Activated naive CD8-positive, alpha-beta T cell treated with anti-CD3 and anti-CD28 coated beads for 36 hours (primary cell): ENCODE measurements around the gene IL1R2. TPM values are rescaled to one million over a fixed set of nuclear protein-coding genes. Genes with fewer than 3 reads are reported as not detected.

Experiments
- DNase-seq: peaks from one replicate; pipeline ENCODE4 v3.0.0; 2021
- H3K27ac Mint-ChIP-seq: one replicate; pipeline ENCODE4 v1.8.0; 2022; ENCODE audit warnings: mild to moderate bottlenecking, moderate library complexity, mixed read lengths
- H3K27me3 Mint-ChIP-seq: one replicate; pipeline ENCODE4 v1.8.0; 2022; ENCODE audit warnings: mild to moderate bottlenecking, mixed read lengths
- H3K36me3 Mint-ChIP-seq: one replicate; pipeline ENCODE4 v1.8.0; 2021; ENCODE audit warnings: mild to moderate bottlenecking, mixed read lengths
- H3K4me1 Mint-ChIP-seq: one replicate; pipeline ENCODE4 v1.8.0; 2021; ENCODE audit warnings: mixed read lengths
- H3K4me3 Mint-ChIP-seq: one replicate; pipeline ENCODE4 v1.8.0; 2022; ENCODE audit warnings: mild to moderate bottlenecking, moderate library complexity, mixed read lengths
- H3K9me3 Mint-ChIP-seq: one replicate; pipeline ENCODE4 v1.8.0; 2022; ENCODE audit warnings: mixed read lengths
- total RNA-seq, 2 experiments: library from RNA; stranded (reverse); gene quantifications; one replicate each; pipeline ENCODE4 v1.2.3, GENCODE V29; 2021

Gene IL1R2
- total RNA-seq, 2 experiments from 2014 or later: 0.21 to 0.28 TPM

- DNase-seq: no peak
- Mint-ChIP-seq H3K4me1 (peaks cover 22% of the 10 kb centered on the region), H3K9me3 (peaks cover 4% of the 10 kb centered on the region), H3K4me3 (no peak overlapping the region), H3K36me3 (peaks cover 3% of the 10 kb centered on the region), H3K27me3 (no peaks in the 10 kb centered on the region), H3K27ac (no peak overlapping the region)
Measured at GRCh38 chr2:102032368-102033030, 40.7 kb downstream of the IL1R2 start.

GRCh38 chr2:102033031-102033749 is 41.4 kb downstream of the IL1R2 start:
- H3K4me1 Mint-ChIP-seq: peaks cover 22% of the 10 kb centered on the region
- peak overlapping the region; percentile 20 for H3K4me3 Mint-ChIP-seq

GRCh38 chr2:102033750-102034682 is 42.3 kb downstream of the IL1R2 start:
- peak overlapping the region; percentile 20 for H3K4me3 Mint-ChIP-seq
- DNase-seq: no peak
- no peaks in the 10 kb centered on the region for H3K27me3 Mint-ChIP-seq
- peaks cover 3% of the 10 kb centered on the region for H3K36me3 Mint-ChIP-seq
- peak overlapping the region; percentile 54 for H3K27ac Mint-ChIP-seq
- H3K9me3 Mint-ChIP-seq: peaks cover 4% of the 10 kb centered on the region
- H3K4me1 Mint-ChIP-seq: peaks cover 22% of the 10 kb centered on the region

More at GRCh38 chr2:102033031-102033749, 41.4 kb downstream of the IL1R2 start:
- no peak for DNase-seq
- Mint-ChIP-seq H3K36me3 (peaks cover 3% of the 10 kb centered on the region), H3K27me3 (no peaks in the 10 kb centered on the region), H3K27ac (peak overlapping the region; percentile 54), H3K9me3 (peaks cover 4% of the 10 kb centered on the region)

GRCh38 chr2:102034683-102035548 is 43.2 kb downstream of the IL1R2 start:
- H3K27ac Mint-ChIP-seq: no peak overlapping the region
- H3K4me3 Mint-ChIP-seq: no peak overlapping the region
- no peak for DNase-seq
- no peaks in the 10 kb centered on the region for H3K27me3 Mint-ChIP-seq
- peaks cover 4% of the 10 kb centered on the region for H3K9me3 Mint-ChIP-seq
- H3K36me3 Mint-ChIP-seq: peaks cover 3% of the 10 kb centered on the region
- peaks cover 22% of the 10 kb centered on the region for H3K4me1 Mint-ChIP-seq

- H3K4me3 Mint-ChIP-seq: no peak overlapping the region
- DNase-seq: no peak
- peaks cover 21% of the 10 kb centered on the region for H3K4me1 Mint-ChIP-seq
- H3K36me3 Mint-ChIP-seq: peaks cover 4% of the 10 kb centered on the region
- H3K27ac Mint-ChIP-seq: no peak overlapping the region
- peaks cover 4% of the 10 kb centered on the region for H3K9me3 Mint-ChIP-seq
- peaks cover 1% of the 10 kb centered on the region for H3K27me3 Mint-ChIP-seq
Measured at GRCh38 chr2:102037681-102038080, 45.9 kb downstream of the IL1R2 start.

GRCh38 chr2:102040229-102040628 is 48.5 kb downstream of the IL1R2 start:
- Mint-ChIP-seq H3K27ac (no peak overlapping the region), H3K36me3 (peaks cover 1% of the 10 kb centered on the region), H3K4me3 (no peak overlapping the region), H3K4me1 (peaks cover 13% of the 10 kb centered on the region), H3K9me3 (no peaks in the 10 kb centered on the region), H3K27me3 (peaks cover 8% of the 10 kb centered on the region)
- DNase-seq: no peak

- Mint-ChIP-seq H3K9me3 (no peaks in the 10 kb centered on the region), H3K27me3 (peaks cover 17% of the 10 kb centered on the region), H3K36me3 (peaks cover 1% of the 10 kb centered on the region), H3K4me1 (peaks cover 13% of the 10 kb centered on the region), H3K4me3 (no peak overlapping the region), H3K27ac (no peak overlapping the region)
- no peak for DNase-seq
Measured at GRCh38 chr2:102041351-102041750, 49.6 kb downstream of the IL1R2 start.

GRCh38 chr2:102042196-102043081 is 50.7 kb downstream of the IL1R2 start:
- H3K27ac Mint-ChIP-seq: no peak overlapping the region
- peaks cover 13% of the 10 kb centered on the region for H3K4me1 Mint-ChIP-seq
- peaks cover 28% of the 10 kb centered on the region for H3K27me3 Mint-ChIP-seq
- no peaks in the 10 kb centered on the region for H3K9me3 Mint-ChIP-seq
- H3K36me3 Mint-ChIP-seq: peaks cover 1% of the 10 kb centered on the region
- no peak for DNase-seq
- no peak overlapping the region for H3K4me3 Mint-ChIP-seq

GRCh38 chr2:102043560-102043959 is 51.8 kb downstream of the IL1R2 start:
- Mint-ChIP-seq H3K27ac (no peak overlapping the region), H3K36me3 (peaks cover 1% of the 10 kb centered on the region), H3K27me3 (peaks cover 31% of the 10 kb centered on the region), H3K4me3 (no peak overlapping the region), H3K9me3 (no peaks in the 10 kb centered on the region), H3K4me1 (peaks cover 13% of the 10 kb centered on the region)
- DNase-seq: no peak

- no peaks in the 10 kb centered on the region for H3K9me3 Mint-ChIP-seq
- no peak overlapping the region for H3K27ac Mint-ChIP-seq
- H3K4me1 Mint-ChIP-seq: peaks cover 13% of the 10 kb centered on the region
- no peak for DNase-seq
- peaks cover 31% of the 10 kb centered on the region for H3K27me3 Mint-ChIP-seq
- peaks cover 1% of the 10 kb centered on the region for H3K36me3 Mint-ChIP-seq
- no peak overlapping the region for H3K4me3 Mint-ChIP-seq
Measured at GRCh38 chr2:102044235-102044896, 52.6 kb downstream of the IL1R2 start.

GRCh38 chr2:102044967-102045489 is 53.3 kb downstream of the IL1R2 start:
- Mint-ChIP-seq H3K27ac (no peak overlapping the region), H3K9me3 (no peaks in the 10 kb centered on the region), H3K4me1 (peaks cover 13% of the 10 kb centered on the region), H3K36me3 (peaks cover 1% of the 10 kb centered on the region), H3K4me3 (no peak overlapping the region), H3K27me3 (peaks cover 31% of the 10 kb centered on the region)
- no peak for DNase-seq

- Mint-ChIP-seq H3K36me3 (no peaks in the 10 kb centered on the region), H3K27ac (no peak overlapping the region), H3K9me3 (no peaks in the 10 kb centered on the region), H3K27me3 (peaks cover 31% of the 10 kb centered on the region), H3K4me3 (no peak overlapping the region), H3K4me1 (peaks cover 13% of the 10 kb centered on the region)
- DNase-seq: no peak
Measured at GRCh38 chr2:102045697-102046096, 53.9 kb downstream of the IL1R2 start.
